Breast epithelium (tissue), 4 donors: Measurements from ENCODE around the gene TTPAL. TPM values are rescaled to one million over a fixed set of nuclear protein-coding genes. Genes with fewer than 3 reads are reported as not detected.

Experiments used
- DNase-seq, 2 donors: peaks; one replicate each; pipeline ENCODE4 v3.0.0-alpha.2; 2019; ENCODE audit warnings: low spot score in 2 of 2
- H3K27ac ChIP-seq, 2 donors: fragments of 200-600 bp; sonication (generic) in 1 of 2; one replicate each; pipeline ENCODE4 v1.5.1; 2016 to 2019; ENCODE audit warnings: mild to moderate bottlenecking in 1 of 2
- H3K27me3 ChIP-seq, 2 donors: fragments of 200-600 bp; sonication (generic) in 1 of 2; one replicate each; pipeline versions ENCODE4 v1.5.1 to v1.6.0; 2017 to 2019; ENCODE audit warnings: control low read depth in 1 of 2, mild to moderate bottlenecking in 1 of 2
- H3K36me3 ChIP-seq: fragments of 200-600 bp; one replicate; pipeline ENCODE4 v1.5.1; 2019
- H3K4me1 ChIP-seq, 2 donors: fragments of 200-600 bp; sonication (generic); one replicate each; pipeline ENCODE4 v1.5.1; 2016 to 2019; ENCODE audit warnings: control low read depth in 1 of 2
- H3K4me3 ChIP-seq, 3 donors: fragments of 200-600 bp; sonication (generic); 1 replicate in 2 of 3; 2 replicates in 1 of 3; pipeline ENCODE4 v1.5.1; 2016 to 2019; ENCODE audit warnings: mild to moderate bottlenecking in 3 of 3, moderate library complexity in 2 of 3
- H3K9me3 ChIP-seq, 2 donors: fragments of 200-600 bp; sonication (generic) in 1 of 2; one replicate each; pipeline ENCODE4 v1.5.1; 2016 to 2019; ENCODE audit warnings: control low read depth in 1 of 2
- CTCF ChIP-seq, 3 donors: fragments of 450-650 bp; IDR thresholded peaks; one replicate each; pipeline ENCODE4 v1.5.1; 2016 to 2017; ENCODE audit warnings: antibody characterized with exemption in 3 of 3, mild to moderate bottlenecking in 3 of 3, moderate library complexity in 3 of 3
- POLR2A ChIP-seq: fragments of 450-650 bp; IDR thresholded peaks from one replicate; pipeline ENCODE4 v1.6.1; 2016; ENCODE audit warnings: antibody characterized with exemption, mild to moderate bottlenecking, moderate library complexity
- POLR2AphosphoS5 ChIP-seq, 3 donors: sonication (generic); formaldehyde crosslinking; IDR thresholded peaks; one replicate each; pipeline ENCODE4 v1.6.1; 2017; ENCODE audit warnings: antibody characterized with exemption in 3 of 3
- intact Hi-C: fragments of 100-400 bp; cut with DNase I; formaldehyde crosslinking; loops from one replicate; pipeline ENCODE4 v1.15.1; 2023; ENCODE audit warnings: low total_unique reads
- total RNA-seq, 3 donors: library from RNA; depleted of rRNA; stranded (reverse); fragments of >200 nt; gene quantifications; one replicate each; pipeline ENCODE4 v1.1.0, GENCODE V29; 2016

The TTPAL gene
- total RNA-seq, 3 donors from 2014 or later = 13.5 to 40.8 (median 14.7) TPM

GRCh38 chr20:44456611-44457010 lies 19.1 kb upstream of the TTPAL start:
- DNase-seq = no peak
- intact Hi-C loops = no loop called here
- no peaks in the 10 kb centered on the region for H3K36me3 ChIP-seq
- H3K27ac ChIP-seq = no peak overlapping the region
- no peaks in the 10 kb centered on the region for H3K4me1 ChIP-seq
- no peaks in the 10 kb centered on the region for H3K9me3 ChIP-seq
- H3K27me3 ChIP-seq = no peaks in the 10 kb centered on the region
- no peak for TF ChIP-seq POLR2AphosphoS5 (IDR thresholded peaks at IDR 0.05)
- TF ChIP-seq POLR2A = no peak
- TF ChIP-seq CTCF (IDR thresholded peaks at IDR 0.05) = no peak
- no peak overlapping the region for H3K4me3 ChIP-seq

- no peak for TF ChIP-seq CTCF (IDR thresholded peaks at IDR 0.05)
- TF ChIP-seq POLR2AphosphoS5 (IDR thresholded peaks at IDR 0.05) = no peak
- no peak for TF ChIP-seq POLR2A
- H3K4me1 ChIP-seq = no peaks in the 10 kb centered on the region
- intact Hi-C loops = no loop called here
- DNase-seq = no peak
- no peak overlapping the region for H3K27ac ChIP-seq
- no peaks in the 10 kb centered on the region for H3K36me3 ChIP-seq
- H3K4me3 ChIP-seq = no peak overlapping the region
- no peaks in the 10 kb centered on the region for H3K27me3 ChIP-seq
- no peaks in the 10 kb centered on the region for H3K9me3 ChIP-seq
Observed at GRCh38 chr20:44457016-44457415, 18.7 kb upstream of the TTPAL start.

- no peak overlapping the region for H3K4me3 ChIP-seq
- no peaks in the 10 kb centered on the region for H3K4me1 ChIP-seq
- H3K27me3 ChIP-seq = no peaks in the 10 kb centered on the region
- no peaks in the 10 kb centered on the region for H3K9me3 ChIP-seq
- DNase-seq = no peak
- no peaks in the 10 kb centered on the region for H3K36me3 ChIP-seq
- no peak overlapping the region for H3K27ac ChIP-seq
- TF ChIP-seq POLR2AphosphoS5 (IDR thresholded peaks at IDR 0.05) = no peak
- no peak for TF ChIP-seq POLR2A
- no peak for TF ChIP-seq CTCF (IDR thresholded peaks at IDR 0.05)
- intact Hi-C loops = no loop called here
Observed at GRCh38 chr20:44459271-44459670, 16.4 kb upstream of the TTPAL start.

GRCh38 chr20:44460795-44461141 lies 14.9 kb upstream of the TTPAL start:
- Histone ChIP-seq H3K9me3 (no peaks in the 10 kb centered on the region), H3K27ac (no peak overlapping the region), H3K4me1 (no peaks in the 10 kb centered on the region), H3K36me3 (no peaks in the 10 kb centered on the region), H3K4me3 (no peak overlapping the region), H3K27me3 (no peaks in the 10 kb centered on the region)
- intact Hi-C loops = no loop called here
- no peak for DNase-seq
- no peak for TF ChIP-seq POLR2AphosphoS5 (IDR thresholded peaks at IDR 0.05)
- TF ChIP-seq POLR2A = no peak
- TF ChIP-seq CTCF (IDR thresholded peaks at IDR 0.05) = no peak

GRCh38 chr20:44461142-44461802 lies 14.4 kb upstream of the TTPAL start:
- Histone ChIP-seq H3K9me3 (no peaks in the 10 kb centered on the region), H3K27me3 (no peaks in the 10 kb centered on the region), H3K27ac (no peak overlapping the region), H3K36me3 (no peaks in the 10 kb centered on the region), H3K4me3 (no peak overlapping the region), H3K4me1 (no peaks in the 10 kb centered on the region)
- TF ChIP-seq CTCF (IDR thresholded peaks at IDR 0.05) (no peak), POLR2AphosphoS5 (IDR thresholded peaks at IDR 0.05) (no peak), POLR2A (no peak)
- intact Hi-C loops = no loop called here
- DNase-seq = no peak
